Measurements from ENCODE around the gene CHRNA4. TPM values are rescaled to one million over a fixed set of nuclear protein-coding genes. Genes with fewer than 3 reads are reported as not detected.
"Not testable (repeated sequence)": the region's sequence is repeated elsewhere in the genome, so short reads cannot be mapped to it uniquely, and the experiment has no call there.

The CHRNA4 gene
- total RNA-seq, 1 experiment from 2014 or later = not detected

DNA sequence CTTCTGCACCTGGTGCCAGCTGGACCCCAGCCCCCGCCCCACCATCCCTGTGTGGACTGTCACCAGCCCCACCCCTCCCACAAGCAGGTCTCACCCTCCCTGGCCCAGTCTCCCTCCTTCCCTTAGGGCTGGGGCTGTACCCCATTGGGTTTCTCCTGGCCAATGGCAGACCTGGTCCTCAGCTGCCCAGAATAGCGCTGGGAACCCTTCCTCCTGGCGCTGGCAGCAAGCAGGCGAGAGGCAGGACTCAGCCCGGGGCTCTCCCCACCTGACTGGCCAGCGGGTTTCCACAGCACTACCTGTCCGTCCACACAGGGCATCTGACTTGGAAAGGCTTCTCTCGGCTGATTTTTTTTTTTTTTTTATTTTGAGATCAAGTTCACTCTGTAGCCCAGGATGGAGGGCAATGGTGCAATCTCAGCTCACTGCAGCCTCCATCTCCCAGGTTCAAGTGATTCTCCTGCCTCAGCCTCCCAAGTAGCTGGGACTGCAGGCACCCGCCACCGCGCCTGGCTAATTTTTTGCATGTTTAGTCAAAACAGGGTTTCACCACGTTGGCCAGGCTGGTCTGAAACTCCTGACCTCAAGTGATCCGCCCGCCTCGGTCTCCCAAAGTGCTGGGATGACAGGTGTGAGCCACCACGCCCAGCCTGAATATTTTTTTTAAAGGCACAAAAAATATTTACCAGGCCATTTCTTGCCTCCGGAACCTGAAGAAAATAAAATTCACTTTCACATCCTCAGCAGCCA, 21.6 kb upstream of the CHRNA4 start:
- no peak for DNase-seq (ENCODE audit: low read depth)
- in situ Hi-C loops (cut with HindIII; ENCODE audit: low pct_unique_long_range_greater_than_20kb, low sequenced_read_pairs) = loop anchor here (25.0 kb wide), 1 partner anchor 95 kb away; the partner anchor contains the start of gene COL20A1

DNA sequence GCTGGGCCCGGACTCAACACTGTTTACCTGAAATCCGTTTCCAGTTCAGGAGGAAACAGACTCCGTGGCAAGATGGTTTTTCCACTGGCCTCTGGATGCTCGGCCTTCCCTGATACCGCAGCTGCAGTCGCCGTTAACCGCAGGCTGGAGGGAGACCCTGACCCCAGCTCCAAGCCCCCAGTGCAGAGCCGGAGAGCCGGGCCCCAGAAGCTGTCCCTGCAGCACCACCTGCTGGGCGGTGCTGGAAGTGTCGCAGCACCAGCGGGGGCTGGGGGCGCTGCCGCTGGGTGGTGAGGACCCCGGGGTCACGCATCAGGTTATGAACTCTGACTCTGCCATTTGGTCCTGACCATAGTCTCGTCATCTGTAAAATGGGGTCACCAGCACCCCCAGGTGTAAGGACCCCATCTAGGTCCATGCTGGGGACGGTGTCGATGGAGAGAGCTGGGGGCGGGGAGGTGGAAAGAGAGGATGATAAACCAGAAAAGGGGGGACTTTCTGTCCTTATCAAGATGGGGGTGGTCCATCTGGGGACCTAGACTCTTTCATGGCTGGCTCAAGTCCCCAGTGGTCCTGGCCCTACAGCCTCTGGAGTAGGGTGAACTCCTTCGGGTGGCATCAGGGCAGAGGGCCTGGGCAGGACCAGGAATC, 20.8 kb upstream of the CHRNA4 start:
- in situ Hi-C loops (cut with HindIII; ENCODE audit: low pct_unique_long_range_greater_than_20kb, low sequenced_read_pairs) = loop anchor here (25.0 kb wide), 1 partner anchor 95 kb away; the partner anchor contains the start of gene COL20A1
- DNase-seq (ENCODE audit: low read depth) = no peak

DNA sequence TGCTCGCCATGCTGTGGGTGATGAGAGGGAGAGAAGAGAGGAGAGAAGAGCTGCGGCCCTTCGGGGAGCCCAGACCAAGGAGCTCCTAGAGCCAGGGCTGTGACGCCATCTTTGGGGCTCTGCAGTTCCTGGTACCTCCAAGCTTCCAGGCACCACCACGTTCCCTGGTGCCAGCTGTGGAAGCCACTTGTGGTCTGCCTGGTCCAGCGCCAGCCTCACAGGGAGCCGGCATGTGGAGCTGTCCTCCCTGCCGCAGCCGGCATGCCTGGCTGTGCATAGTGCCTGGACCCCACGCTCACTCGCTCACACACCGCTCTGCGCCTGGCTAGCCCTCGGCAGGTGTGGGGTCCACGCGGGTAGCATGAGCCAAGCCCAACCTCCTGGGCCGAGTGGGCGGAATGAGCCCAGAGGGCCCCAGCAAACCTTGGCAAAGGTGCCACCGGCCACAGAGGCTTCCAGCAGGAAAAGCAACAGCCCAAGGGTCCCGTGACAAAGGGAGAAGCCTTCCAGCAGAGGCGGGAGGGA, 19.3 kb upstream of the CHRNA4 start:
- in situ Hi-C loops (cut with HindIII; ENCODE audit: low pct_unique_long_range_greater_than_20kb, low sequenced_read_pairs) = loop anchor here (25.0 kb wide), 1 partner anchor 93 kb away; the partner anchor contains the start of gene COL20A1
- no peak for DNase-seq (ENCODE audit: low read depth)

DNA sequence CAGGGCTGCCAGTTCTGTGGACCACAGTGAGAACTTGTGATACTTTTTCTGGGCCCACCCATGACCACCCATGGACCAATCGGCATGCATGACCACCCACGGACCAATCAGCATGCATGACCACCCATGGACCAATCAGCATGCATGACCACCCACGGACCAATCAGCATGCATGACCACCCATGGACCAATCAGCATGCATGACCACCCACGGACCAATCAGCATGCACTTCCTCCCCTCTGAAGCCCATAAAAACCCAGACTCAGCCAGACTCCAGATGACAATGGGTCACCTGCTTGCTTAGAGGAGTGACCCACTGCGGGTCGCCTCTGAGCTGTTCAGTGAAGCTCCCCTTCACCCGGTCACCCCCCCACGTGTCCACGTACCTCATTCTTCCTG, 18.7 kb upstream of the CHRNA4 start:
- not testable (repeated sequence) for DNase-seq (ENCODE audit: low read depth)
- in situ Hi-C loops (cut with HindIII; ENCODE audit: low pct_unique_long_range_greater_than_20kb, low sequenced_read_pairs) = loop anchor here (25.0 kb wide), 1 partner anchor 93 kb away; the partner anchor contains the start of gene COL20A1

DNA sequence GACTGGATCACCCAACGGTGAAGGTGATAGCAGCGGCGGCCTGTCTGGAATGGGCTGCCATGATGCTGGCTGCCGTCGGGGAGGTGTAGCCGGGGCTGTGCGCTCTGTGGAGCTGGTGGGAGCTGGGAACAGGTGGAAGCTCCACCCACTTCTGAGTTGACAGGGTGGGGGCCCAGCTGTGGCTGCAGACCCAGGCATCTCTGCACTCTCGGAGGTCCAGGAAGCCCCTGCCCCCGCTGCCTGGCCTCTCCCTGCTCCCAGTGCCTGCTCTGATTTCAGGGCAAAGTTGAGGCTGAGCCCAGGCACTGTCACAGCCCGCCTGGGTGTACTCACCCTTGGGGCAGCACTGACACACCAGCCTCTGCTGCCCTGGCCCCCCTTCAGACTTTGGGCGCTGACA, 18.1 kb upstream of the CHRNA4 start:
- no peak for DNase-seq (ENCODE audit: low read depth)
- in situ Hi-C loops (cut with HindIII; ENCODE audit: low pct_unique_long_range_greater_than_20kb, low sequenced_read_pairs) = loop anchor here (25.0 kb wide), 1 partner anchor 92 kb away; the partner anchor contains the start of gene COL20A1

DNA sequence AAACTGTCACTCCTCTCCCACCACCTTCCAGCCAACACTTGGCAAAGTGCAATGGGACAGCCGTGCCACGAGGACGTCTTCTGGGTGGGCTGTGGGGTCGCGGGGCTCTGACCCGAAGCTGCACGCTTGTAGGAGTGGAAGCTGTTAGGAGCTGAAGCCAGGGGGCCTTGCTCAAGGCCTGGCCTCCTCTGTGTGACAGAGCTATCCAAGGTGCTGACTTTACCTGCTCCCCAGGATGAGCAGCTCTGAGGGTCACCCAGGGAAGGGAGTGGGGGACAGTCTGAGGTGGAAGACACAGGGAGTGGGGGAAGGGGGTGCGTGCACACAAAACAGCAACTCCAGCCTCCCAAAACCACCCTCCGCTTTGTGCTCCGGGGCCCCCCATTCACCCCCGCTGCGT, 17.5 kb upstream of the CHRNA4 start:
- in situ Hi-C loops (cut with HindIII; ENCODE audit: low pct_unique_long_range_greater_than_20kb, low sequenced_read_pairs) = loop anchor here (25.0 kb wide), 1 partner anchor 91 kb away; the partner anchor contains the start of gene COL20A1
- no peak for DNase-seq (ENCODE audit: low read depth)

DNA sequence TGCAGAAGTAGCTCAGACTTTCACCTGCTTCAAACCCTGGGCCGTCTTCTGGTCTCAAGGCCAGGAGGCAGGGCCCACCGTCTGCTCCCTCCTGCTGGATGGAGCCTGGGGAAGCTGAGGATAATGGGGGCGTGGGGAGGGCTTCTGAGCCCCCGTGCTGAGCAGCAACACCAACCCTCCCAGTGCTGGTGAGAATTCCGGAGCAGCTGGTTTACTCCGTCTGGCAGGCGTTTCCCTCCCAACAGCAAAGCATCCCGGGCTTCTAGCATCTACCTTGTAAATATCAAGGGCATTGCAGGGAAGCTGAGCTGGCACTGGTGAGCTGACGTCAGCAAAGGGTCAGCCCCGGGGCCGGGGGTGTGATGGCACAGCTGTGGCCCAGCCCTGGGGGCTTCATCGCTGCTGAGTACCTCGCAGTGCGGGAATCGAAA, 16.8 kb upstream of the CHRNA4 start:
- DNase-seq (ENCODE audit: low read depth) = no peak
- in situ Hi-C loops (cut with HindIII; ENCODE audit: low pct_unique_long_range_greater_than_20kb, low sequenced_read_pairs) = loop anchor here (25.0 kb wide), 1 partner anchor 91 kb away; the partner anchor contains the start of gene COL20A1

DNA sequence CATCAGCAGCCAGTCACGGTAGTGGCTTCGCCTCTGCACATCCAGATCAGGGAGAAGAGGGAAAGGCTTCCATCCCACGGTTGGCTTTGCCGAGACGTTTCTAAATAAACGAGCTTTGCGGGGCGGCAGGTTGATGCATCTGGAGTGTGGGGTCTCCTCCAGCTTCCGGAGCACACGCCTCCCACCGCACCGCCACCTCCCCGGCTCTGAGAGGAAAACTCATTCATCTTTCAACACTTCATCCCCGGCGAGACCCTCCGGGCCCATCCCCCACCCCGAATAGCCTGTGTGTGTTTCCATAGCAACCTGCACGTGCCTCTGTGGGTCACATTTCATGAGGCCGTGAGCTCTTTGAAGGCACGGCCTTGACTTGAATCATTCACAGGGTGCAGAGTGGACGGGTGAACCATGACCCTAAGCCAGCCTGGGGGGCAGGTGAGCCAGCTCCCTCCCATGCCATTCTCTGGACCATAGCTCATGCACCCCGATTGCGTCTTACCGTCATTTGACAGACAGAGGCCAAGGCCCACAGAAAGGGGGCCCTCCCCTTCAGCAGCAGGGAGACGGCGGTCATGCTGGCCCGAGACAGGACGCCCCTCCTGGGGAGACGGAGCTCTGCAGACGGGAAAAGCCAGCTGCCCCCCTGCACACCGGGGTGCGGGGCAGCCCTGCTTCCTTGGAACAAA, 16.2 kb upstream of the CHRNA4 start:
- DNase-seq (ENCODE audit: low read depth) = no peak
- in situ Hi-C loops (cut with HindIII; ENCODE audit: low pct_unique_long_range_greater_than_20kb, low sequenced_read_pairs) = loop anchor here (25.0 kb wide), 1 partner anchor 90 kb away; the partner anchor contains the start of gene COL20A1

DNA sequence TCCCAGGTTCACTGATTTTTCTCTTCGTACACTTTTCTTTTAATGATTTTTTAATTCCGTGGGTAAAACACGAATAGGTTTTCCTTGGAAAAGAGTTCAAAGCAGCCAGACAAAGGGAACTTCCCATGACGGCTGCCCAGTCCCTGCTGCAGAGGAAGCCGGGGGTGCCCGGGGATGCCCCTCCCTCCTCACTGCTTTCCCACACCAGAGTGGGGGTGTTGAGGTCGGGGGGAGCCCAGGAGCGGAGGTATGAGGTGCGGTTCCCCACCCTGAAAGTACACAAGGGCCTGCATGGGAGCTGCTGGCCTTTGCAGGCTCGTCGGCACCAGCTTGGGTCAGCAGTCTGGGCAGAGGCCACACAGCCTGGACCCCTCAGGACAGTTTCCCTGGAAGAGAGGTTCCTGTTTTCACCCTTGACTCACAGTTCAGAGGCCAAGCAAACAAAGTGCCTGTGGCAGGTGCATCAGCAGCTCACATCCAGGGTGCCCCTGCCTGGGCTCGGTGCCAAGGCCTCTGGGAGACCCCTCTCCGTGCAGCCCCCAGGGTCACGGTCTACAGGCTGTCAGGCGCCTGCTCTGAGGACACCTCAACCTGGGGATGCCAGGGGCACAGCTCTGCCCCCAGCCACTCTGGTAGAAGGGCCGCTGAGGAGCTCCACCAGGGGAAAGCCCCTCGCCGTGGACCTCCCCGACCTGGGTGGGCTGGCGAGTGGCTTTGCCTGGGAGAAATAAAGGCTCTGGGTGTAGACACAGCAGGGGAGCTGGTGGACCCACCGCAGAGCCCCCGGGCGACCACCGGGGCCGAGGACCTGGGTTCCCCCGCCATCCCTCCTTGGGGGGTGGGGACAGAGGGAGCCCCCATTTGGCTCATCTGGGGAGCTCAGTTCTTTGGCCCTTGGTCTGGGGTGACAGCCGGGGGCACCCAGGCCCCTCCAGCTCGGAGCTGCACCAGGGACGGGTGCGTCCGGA, 15.4 kb upstream of the CHRNA4 start:
- no peak for DNase-seq (ENCODE audit: low read depth)
- in situ Hi-C loops (cut with HindIII; ENCODE audit: low pct_unique_long_range_greater_than_20kb, low sequenced_read_pairs) = loop anchor here (25.0 kb wide), 1 partner anchor 89 kb away; the partner anchor contains the start of gene COL20A1

DNA sequence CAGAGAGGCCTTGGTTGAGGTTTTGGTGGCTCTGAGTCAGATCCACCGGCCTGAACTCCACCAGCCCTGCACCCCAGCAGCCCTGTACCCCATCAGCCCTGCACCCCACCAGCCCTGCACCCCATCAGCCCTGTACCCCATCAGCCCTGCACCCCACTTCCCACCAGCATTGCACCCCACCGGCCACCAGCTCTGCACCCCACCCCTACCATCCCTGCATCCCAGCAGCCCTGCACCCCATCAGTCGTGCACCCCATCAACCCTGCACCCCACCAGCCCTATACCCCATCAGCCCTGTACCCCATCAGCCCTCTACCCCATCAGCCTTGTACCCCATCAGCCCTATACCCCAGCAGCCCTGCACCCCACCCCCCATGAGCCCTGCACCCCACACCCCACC, 14.3 kb upstream of the CHRNA4 start:
- DNase-seq (ENCODE audit: low read depth) = no peak
- in situ Hi-C loops (cut with HindIII; ENCODE audit: low pct_unique_long_range_greater_than_20kb, low sequenced_read_pairs) = loop anchor here (25.0 kb wide), 1 partner anchor 88 kb away; the partner anchor contains the start of gene COL20A1

DNA sequence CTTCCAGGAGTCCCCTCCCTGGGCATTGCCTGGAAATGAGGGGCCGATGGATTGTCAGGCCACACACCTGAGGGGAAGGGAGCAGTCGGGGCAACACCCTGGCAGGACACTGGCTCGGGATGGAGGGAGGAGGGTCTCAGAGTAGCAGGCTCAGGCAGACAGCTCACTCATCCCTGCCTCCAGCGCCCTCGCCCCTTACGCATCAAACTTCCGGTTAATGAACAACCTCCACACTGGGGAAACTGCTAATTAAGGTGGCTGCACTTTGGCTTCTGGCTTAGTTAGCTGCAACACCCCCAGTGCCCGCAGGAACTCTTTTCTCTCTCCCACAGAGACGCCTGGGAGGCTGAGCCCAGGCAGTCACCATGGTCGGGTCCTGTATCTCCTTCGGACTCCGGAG, 13.4 kb upstream of the CHRNA4 start:
- in situ Hi-C loops (cut with HindIII; ENCODE audit: low pct_unique_long_range_greater_than_20kb, low sequenced_read_pairs) = no loop called here
- DNase-seq (ENCODE audit: low read depth) = no peak

DNA sequence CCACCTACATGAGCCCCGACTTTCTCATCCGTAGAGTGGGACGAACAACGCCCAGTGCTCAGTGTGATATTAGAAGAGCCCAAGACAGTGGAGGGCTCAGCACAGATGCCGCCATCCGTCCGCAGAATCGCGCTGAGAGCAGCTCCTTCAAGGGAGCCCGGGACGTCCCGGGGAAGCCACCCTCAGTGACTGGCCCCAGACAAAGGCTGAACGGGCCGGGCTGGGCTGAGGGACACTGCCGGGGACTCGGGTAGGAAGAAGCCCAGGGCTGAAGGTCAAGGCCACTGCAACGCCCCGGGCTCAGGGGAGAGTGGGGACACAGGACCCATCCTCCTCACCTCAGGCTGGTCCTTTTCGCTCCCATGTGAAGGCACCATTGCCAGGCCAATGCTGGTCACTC, 12.8 kb upstream of the CHRNA4 start:
- in situ Hi-C loops (cut with HindIII; ENCODE audit: low pct_unique_long_range_greater_than_20kb, low sequenced_read_pairs) = no loop called here
- DNase-seq (ENCODE audit: low read depth) = no peak

DNA sequence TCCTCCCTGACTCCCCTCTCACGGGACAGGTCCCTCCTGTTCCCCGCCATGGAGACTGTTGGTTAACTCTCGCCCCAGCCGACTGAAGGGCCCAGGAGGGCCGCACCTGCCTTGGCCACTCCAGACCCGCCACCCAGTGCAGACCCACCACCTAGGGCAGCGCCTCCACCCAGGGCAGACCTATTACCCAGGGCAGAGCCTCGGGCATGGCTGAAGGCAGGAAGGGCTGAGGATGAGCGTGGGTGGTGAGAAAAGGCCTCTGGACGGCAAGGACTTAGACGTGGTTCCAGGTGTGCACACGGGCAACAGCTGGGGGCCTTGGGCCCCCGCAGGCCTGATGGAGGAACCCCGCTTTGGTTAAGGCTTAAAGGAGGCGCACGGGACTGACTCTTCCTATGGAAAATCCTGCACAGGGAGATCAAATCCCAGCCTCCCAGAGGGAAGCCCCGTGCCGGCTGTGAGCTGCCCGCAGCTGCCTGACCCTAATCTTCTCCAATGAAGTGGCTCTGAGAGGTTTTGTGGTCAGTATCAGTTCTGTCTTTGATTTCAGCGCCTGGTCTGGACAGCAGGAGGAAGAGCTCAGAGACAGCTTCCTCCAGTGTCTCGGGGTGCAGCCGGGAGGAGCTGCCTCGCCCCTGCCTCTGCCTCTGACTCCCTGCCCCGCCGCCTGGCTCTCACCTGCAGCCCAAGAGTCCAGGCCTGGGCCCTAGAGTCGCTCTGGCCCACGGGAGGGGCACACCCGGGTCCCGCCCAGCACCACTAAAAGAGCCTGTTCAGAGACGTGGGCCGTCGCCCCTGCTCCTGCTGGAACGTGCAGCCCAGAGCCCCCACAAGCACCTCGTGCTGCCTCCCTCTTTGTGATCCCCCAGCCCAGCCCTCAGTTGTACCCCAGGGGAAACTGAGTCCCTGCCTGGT, 12.1 kb upstream of the CHRNA4 start:
- in situ Hi-C loops (cut with HindIII; ENCODE audit: low pct_unique_long_range_greater_than_20kb, low sequenced_read_pairs) = no loop called here
- DNase-seq (ENCODE audit: low read depth) = no peak

DNA sequence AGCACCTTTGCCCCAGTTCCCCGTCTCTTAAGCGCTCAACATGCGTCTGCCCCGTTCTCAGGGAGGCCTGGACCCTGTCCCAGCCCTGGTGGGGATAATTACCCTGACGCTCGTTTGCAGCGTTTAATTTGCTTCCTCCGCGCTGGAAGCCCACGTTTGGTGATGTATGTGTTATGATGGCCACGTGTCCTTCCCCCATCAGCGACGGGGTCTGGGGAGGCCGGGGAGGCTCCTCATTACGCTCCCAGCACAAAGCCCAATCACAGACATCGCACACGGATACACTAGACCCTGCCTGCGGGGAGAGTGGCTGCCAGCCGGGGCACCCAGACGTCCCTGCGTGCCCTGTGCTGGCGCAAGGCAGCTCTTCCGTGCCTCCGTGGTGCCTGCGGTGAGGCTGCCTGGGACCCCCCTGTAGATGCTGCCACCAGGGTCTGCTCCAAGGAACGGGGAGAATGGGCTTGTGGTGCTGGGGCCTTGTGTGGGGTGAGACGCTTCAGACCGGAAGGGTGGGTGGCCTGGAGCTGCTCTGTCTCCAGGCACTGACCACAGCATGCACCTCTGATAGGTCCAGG, 10.2 kb upstream of the CHRNA4 start:
- no peak for DNase-seq (ENCODE audit: low read depth)
- in situ Hi-C loops (cut with HindIII; ENCODE audit: low pct_unique_long_range_greater_than_20kb, low sequenced_read_pairs) = no loop called here

DNA sequence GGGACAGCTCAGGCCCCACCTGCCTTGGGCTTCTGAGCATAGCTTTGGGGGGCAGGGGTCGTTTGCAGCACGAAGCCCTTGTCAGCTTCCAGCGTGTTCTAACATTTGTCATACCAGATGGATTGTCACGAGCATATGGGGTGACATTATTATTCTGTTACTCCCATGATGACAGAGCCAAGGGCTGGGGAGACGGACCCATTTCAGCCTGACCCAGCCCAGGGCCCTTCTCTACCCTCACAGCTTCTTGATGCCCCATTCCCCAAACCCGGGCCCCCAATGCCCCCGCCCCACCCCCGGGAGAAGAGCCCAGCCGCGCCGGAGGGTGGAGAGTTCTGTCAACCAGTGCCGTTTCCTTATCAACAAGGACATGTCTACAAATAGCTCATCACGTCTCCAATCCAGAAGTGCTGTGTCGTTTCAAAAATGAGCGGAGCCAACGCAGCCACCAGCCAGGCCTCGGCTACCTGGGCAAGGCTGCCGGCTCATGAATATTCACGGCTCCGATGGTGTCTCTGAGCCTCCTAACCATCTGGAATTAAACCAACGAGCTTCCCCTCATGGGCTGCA, 9.6 kb upstream of the CHRNA4 start:
- in situ Hi-C loops (cut with HindIII; ENCODE audit: low pct_unique_long_range_greater_than_20kb, low sequenced_read_pairs) = no loop called here
- DNase-seq (ENCODE audit: low read depth) = no peak
